Measurements from ENCODE around the gene DENND1A.
"Not testable (repeated sequence)": the region's sequence is repeated elsewhere in the genome, so short reads cannot be mapped to it uniquely, and the experiment has no call there.

DENND1A gene

DNA sequence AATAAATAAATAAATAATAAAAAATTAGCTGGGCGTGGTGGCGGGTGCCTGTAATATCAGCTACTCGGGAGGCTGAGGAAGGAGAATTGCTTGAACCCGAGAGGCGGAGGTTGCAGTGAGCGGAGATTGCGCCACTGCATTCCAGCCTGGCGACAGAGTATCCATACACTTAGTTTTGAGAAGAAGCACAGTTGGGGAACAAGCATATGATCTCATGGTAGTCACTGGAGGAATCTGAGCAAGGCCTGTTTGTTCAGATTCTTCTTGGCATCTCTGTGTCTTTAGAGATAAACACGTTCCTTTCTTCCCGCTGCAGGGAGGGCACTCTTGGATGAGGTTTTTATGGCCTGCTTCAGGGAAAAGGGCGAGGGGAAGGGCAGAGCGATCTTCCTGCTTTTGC, 15.6 kb upstream of the DENND1A start:
- Histone ChIP-seq H3K27me3 (ENCODE audit: insufficient read depth, low read length, poor library complexity, severe bottlenecking) (no peaks in the 10 kb centered on the region), H3K4me1 (ENCODE audit: insufficient read depth, low read length, poor library complexity, severe bottlenecking) (no peaks in the 10 kb centered on the region), H3K9me2 (replicated peaks; ENCODE audit: low read depth, low read length) (no peaks in the 10 kb centered on the region), H3F3A (ENCODE audit: low read depth) (no peaks in the 10 kb centered on the region), H3K4me2 (ENCODE audit: low read depth, low read length, poor library complexity, severe bottlenecking) (no peak overlapping the region), H3K36me3 (ENCODE audit: insufficient read depth, low read length) (no peaks in the 10 kb centered on the region), H3K9me3 (ENCODE audit: insufficient read depth, low read depth, low read length) (no peaks in the 10 kb centered on the region), H2AFZ (ENCODE audit: low read length) (no peak overlapping the region), H4K20me1 (ENCODE audit: insufficient read depth, low read length, poor library complexity, severe bottlenecking) (no peaks in the 10 kb centered on the region), H3K9ac (ENCODE audit: low read depth, low read length, poor library complexity, severe bottlenecking) (no peak overlapping the region), H3K79me2 (ENCODE audit: insufficient read depth, low read length) (no peaks in the 10 kb centered on the region), H3K4me3 (ENCODE audit: low read length, poor library complexity, severe bottlenecking) (no peak overlapping the region)
- no peak for TF ChIP-seq EZH2phosphoT487 (IDR thresholded peaks at IDR 0.05; ENCODE audit: borderline replicate concordance)
- TF ChIP-seq, protein P1, sequence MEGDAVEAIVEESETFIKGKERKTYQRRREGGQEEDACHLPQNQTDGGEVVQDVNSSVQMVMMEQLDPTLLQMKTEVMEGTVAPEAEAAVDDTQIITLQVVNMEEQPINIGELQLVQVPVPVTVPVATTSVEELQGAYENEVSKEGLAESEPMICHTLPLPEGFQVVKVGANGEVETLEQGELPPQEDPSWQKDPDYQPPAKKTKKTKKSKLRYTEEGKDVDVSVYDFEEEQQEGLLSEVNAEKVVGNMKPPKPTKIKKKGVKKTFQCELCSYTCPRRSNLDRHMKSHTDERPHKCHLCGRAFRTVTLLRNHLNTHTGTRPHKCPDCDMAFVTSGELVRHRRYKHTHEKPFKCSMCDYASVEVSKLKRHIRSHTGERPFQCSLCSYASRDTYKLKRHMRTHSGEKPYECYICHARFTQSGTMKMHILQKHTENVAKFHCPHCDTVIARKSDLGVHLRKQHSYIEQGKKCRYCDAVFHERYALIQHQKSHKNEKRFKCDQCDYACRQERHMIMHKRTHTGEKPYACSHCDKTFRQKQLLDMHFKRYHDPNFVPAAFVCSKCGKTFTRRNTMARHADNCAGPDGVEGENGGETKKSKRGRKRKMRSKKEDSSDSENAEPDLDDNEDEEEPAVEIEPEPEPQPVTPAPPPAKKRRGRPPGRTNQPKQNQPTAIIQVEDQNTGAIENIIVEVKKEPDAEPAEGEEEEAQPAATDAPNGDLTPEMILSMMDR (conservative IDR thresholded peaks at IDR 0.05; ENCODE audit: low read length): no peak

DNA sequence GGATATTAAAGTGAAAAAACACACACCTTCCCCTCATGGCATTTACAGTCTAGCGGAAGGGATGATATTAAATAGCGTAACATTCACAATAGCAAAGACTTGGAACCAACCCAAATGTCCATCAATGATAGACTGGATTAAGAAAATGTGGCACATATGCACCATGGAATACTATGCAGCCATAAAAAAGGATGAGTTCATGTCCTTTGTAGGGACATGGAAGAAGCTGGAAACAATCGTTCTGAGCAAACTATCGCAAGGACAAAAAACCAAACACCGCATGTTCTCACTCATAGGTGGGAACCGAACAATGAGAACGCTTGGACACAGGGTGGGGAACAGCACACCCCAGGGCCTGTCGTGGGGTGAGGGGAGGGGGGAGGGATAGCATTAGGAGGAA, 14.5 kb upstream of the DENND1A start:
- H3K4me2 ChIP-seq (ENCODE audit: low read depth, low read length, poor library complexity, severe bottlenecking); H3K79me2 ChIP-seq (ENCODE audit: insufficient read depth, low read length); H4K20me1 ChIP-seq (ENCODE audit: insufficient read depth, low read length, poor library complexity, severe bottlenecking); H3K9me2 ChIP-seq (replicated peaks; ENCODE audit: low read depth, low read length); H3K9me3 ChIP-seq (ENCODE audit: insufficient read depth, low read depth, low read length); H3F3A ChIP-seq (ENCODE audit: low read depth); H3K4me3 ChIP-seq (ENCODE audit: low read length, poor library complexity, severe bottlenecking); H2AFZ ChIP-seq (ENCODE audit: low read length); H3K27me3 ChIP-seq (ENCODE audit: insufficient read depth, low read length, poor library complexity, severe bottlenecking); H3K9ac ChIP-seq (ENCODE audit: low read depth, low read length, poor library complexity, severe bottlenecking); H3K36me3 ChIP-seq (ENCODE audit: insufficient read depth, low read length); H3K4me1 ChIP-seq (ENCODE audit: insufficient read depth, low read length, poor library complexity, severe bottlenecking): not testable (repeated sequence)

DNA sequence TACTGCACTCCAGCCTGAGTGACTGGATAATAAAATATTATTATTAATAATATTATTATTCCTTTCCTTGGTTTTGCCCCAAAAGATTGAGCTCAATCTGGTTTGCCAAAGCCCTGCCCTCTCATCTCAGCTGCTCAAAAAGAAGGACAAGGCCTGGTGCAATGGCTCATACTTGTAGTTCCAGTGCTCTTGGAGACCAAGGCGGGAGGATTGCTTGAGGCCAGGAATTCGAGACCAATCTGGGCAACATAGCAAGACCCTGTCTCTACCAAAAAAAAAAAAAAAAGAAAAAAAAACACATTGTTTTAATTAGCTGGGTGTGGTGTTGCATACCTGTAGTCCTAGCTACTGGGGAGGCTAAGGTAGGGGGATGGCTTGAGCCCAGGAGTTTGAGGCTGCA, 13.7 kb upstream of the DENND1A start:
- no peak for TF ChIP-seq EZH2phosphoT487 (IDR thresholded peaks at IDR 0.05; ENCODE audit: borderline replicate concordance)
- TF ChIP-seq, protein P1 (conservative IDR thresholded peaks at IDR 0.05; ENCODE audit: low read length): no peak

DNA sequence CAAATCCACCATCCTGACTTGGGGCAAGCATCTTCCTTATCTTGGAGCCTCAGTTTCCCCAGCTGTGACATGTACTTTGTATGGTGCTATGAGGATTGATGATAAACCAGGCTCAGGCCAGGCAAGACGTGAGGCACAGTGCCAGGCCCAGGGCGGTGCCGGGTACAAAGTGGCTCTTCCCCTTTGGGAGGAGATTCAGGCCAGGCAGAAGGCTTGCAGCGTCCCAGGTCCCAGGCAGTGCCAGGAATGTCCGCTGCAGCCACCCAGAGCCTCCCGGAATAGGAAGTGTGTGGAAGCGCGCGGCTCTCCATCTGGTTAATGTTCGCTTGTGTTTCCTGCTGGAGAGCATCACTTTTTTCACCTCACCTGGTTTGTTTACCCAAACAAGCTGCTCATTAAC, 12.6 kb upstream of the DENND1A start:
- no peaks in the 10 kb centered on the region for H3K36me3 ChIP-seq (ENCODE audit: insufficient read depth, low read length)
- H3K79me2 ChIP-seq (ENCODE audit: insufficient read depth, low read length): no peaks in the 10 kb centered on the region
- no peak overlapping the region for H3K4me2 ChIP-seq (ENCODE audit: low read depth, low read length, poor library complexity, severe bottlenecking)
- TF ChIP-seq, protein P1 (conservative IDR thresholded peaks at IDR 0.05; ENCODE audit: low read length): no peak
- no peak for TF ChIP-seq EZH2phosphoT487 (IDR thresholded peaks at IDR 0.05; ENCODE audit: borderline replicate concordance)
- H3K27me3 ChIP-seq (ENCODE audit: insufficient read depth, low read length, poor library complexity, severe bottlenecking): no peaks in the 10 kb centered on the region
- no peaks in the 10 kb centered on the region for H3K9me3 ChIP-seq (ENCODE audit: insufficient read depth, low read depth, low read length)
- no peaks in the 10 kb centered on the region for H3K4me1 ChIP-seq (ENCODE audit: insufficient read depth, low read length, poor library complexity, severe bottlenecking)
- H2AFZ ChIP-seq (ENCODE audit: low read length): no peak overlapping the region
- no peak overlapping the region for H3K9ac ChIP-seq (ENCODE audit: low read depth, low read length, poor library complexity, severe bottlenecking)
- no peaks in the 10 kb centered on the region for H4K20me1 ChIP-seq (ENCODE audit: insufficient read depth, low read length, poor library complexity, severe bottlenecking)
- H3K4me3 ChIP-seq (ENCODE audit: low read length, poor library complexity, severe bottlenecking): no peak overlapping the region
- H3F3A ChIP-seq (ENCODE audit: low read depth): no peaks in the 10 kb centered on the region
- H3K9me2 ChIP-seq (replicated peaks; ENCODE audit: low read depth, low read length): no peaks in the 10 kb centered on the region

More for the DNA sequence above, 13.7 kb upstream of the DENND1A start:
- no peaks in the 10 kb centered on the region for H3K79me2 ChIP-seq (ENCODE audit: insufficient read depth, low read length)
- no peaks in the 10 kb centered on the region for H3K9me3 ChIP-seq (ENCODE audit: insufficient read depth, low read depth, low read length)
- H3K4me3 ChIP-seq (ENCODE audit: low read length, poor library complexity, severe bottlenecking): no peak overlapping the region
- H3K36me3 ChIP-seq (ENCODE audit: insufficient read depth, low read length): no peaks in the 10 kb centered on the region
- no peaks in the 10 kb centered on the region for H3F3A ChIP-seq (ENCODE audit: low read depth)
- H3K9me2 ChIP-seq (replicated peaks; ENCODE audit: low read depth, low read length): no peaks in the 10 kb centered on the region
- H4K20me1 ChIP-seq (ENCODE audit: insufficient read depth, low read length, poor library complexity, severe bottlenecking): no peaks in the 10 kb centered on the region
- H3K27me3 ChIP-seq (ENCODE audit: insufficient read depth, low read length, poor library complexity, severe bottlenecking): no peaks in the 10 kb centered on the region
- H2AFZ ChIP-seq (ENCODE audit: low read length): no peak overlapping the region
- no peaks in the 10 kb centered on the region for H3K4me1 ChIP-seq (ENCODE audit: insufficient read depth, low read length, poor library complexity, severe bottlenecking)
- H3K4me2 ChIP-seq (ENCODE audit: low read depth, low read length, poor library complexity, severe bottlenecking): no peak overlapping the region
- H3K9ac ChIP-seq (ENCODE audit: low read depth, low read length, poor library complexity, severe bottlenecking): no peak overlapping the region
